Ovary (tissue), 9 donors: ENCODE measurements around the gene LINGO4. TPM values are rescaled to one million over a fixed set of nuclear protein-coding genes. Genes with fewer than 3 reads are reported as not detected.

Source experiments
- DNase-seq, 5 donors: peaks; one replicate each; pipeline ENCODE4 v3.0.0-alpha.2; 2019 to 2020
- H3K27ac ChIP-seq, 2 donors: fragments of 200-600 bp; one replicate each; pipeline versions ENCODE4 v1.5.1 to v1.8.0; 2019 to 2022
- H3K27me3 ChIP-seq: fragments of 200-600 bp; one replicate; pipeline ENCODE4 v1.8.0; 2022
- H3K36me3 ChIP-seq: fragments of 200-600 bp; sonication (generic); one replicate; pipeline ENCODE4 v1.5.1; 2019
- H3K4me1 ChIP-seq: one replicate; pipeline ENCODE4 v1.8.1; 2013; ENCODE audit warnings: mild to moderate bottlenecking, moderate library complexity; ENCODE audit not compliant: insufficient read depth
- H3K4me3 ChIP-seq: fragments of 200-600 bp; sonication (generic); one replicate; pipeline ENCODE4 v1.5.1; 2017
- H3K9me3 ChIP-seq, 2 donors: fragments of 200-600 bp in 1 of 2; sonication (generic) in 1 of 2; one replicate each; pipeline versions ENCODE4 v1.5.1 to v1.8.1; 2013 to 2019; ENCODE audit warnings: mild to moderate bottlenecking in 1 of 2, moderate library complexity in 1 of 2
- EP300 ChIP-seq: sonication (generic); formaldehyde crosslinking; IDR thresholded peaks from one replicate; pipeline ENCODE4 v1.6.1; 2017; ENCODE audit warnings: antibody characterized with exemption
- POLR2A ChIP-seq: fragments of 450-650 bp; IDR thresholded peaks from one replicate; pipeline ENCODE4 v1.6.1; 2017; ENCODE audit warnings: antibody characterized with exemption, mild to moderate bottlenecking, moderate library complexity
- WGBS, 3 donors: extraction: QIAGEN DNeasy Blood & Tissue Kit in 1 of 3; methylation state at CpG; one replicate each; pipeline versions ENCODE4 v1.1.5 to v1.1.7; 2013 to 2017; 5-methylcytosine and 5-hydroxymethylcytosine counted together
- intact Hi-C, 4 donors: fragments of 100-400 bp; cut with DNase I; formaldehyde crosslinking; loops; one replicate each; pipeline versions ENCODE4 v1.11.0 to v1.15.1; 2022 to 2023
- polyA plus RNA-seq, 2 donors: library from polyadenylated mRNA; stranded (reverse); fragments of 200-250 nt in 1 of 2; fragments of 350-450 nt in 1 of 2; fragmentation: Illumina TruSeq in 1 of 2; extraction: RNeasy Lipid Tissue Mini Kit (QIAGEN cat#74804) in 1 of 2; gene quantifications; one replicate each; pipeline ENCODE4 v1.2.3, GENCODE V29; 2013 to 2014
- total RNA-seq, 7 donors: library from RNA; depleted of rRNA in 2 of 7; stranded (reverse); fragments of >200 nt in 2 of 7; fragmentation: NEBNext Ultra II Directional in 3 of 7; extraction: Animal tissue kit (Norgen Biotek cat#: 25700) in 3 of 7; gene quantifications; one replicate each; pipeline versions ENCODE4 v1.1.0 to v1.2.4, GENCODE V29; 2016 to 2023
- TF ChIP-seq, protein P1 (sequence below), 3 donors: fragments of 450-650 bp in 2 of 3; fragments of 200-600 bp in 1 of 3; IDR thresholded peaks; one replicate each; pipeline versions ENCODE4 v1.5.1 to v1.8.0; 2016 to 2022; ENCODE audit warnings: antibody characterized with exemption in 3 of 3, mild to moderate bottlenecking in 1 of 3
- donor health status: DM: no; HTN: no; CAD: no; lungs with moderate emphysema.
- donor health status: DM: no; HTN: no; CAD: no.
- donor health status: Bipolar disorder and iron deficiency.
- donor health status: DM: yes; HTN: yes; CAD: no.
- donor health status: DM: no; HTN: no; CAD: no.
- donor health status: DM: yes; HTN: yes; CAD: no.

Gene LINGO4
- total and polyA plus RNA-seq, 9 donors = 0.08 to 0.34 (median 0.10) TPM; not detected in 6

DNA sequence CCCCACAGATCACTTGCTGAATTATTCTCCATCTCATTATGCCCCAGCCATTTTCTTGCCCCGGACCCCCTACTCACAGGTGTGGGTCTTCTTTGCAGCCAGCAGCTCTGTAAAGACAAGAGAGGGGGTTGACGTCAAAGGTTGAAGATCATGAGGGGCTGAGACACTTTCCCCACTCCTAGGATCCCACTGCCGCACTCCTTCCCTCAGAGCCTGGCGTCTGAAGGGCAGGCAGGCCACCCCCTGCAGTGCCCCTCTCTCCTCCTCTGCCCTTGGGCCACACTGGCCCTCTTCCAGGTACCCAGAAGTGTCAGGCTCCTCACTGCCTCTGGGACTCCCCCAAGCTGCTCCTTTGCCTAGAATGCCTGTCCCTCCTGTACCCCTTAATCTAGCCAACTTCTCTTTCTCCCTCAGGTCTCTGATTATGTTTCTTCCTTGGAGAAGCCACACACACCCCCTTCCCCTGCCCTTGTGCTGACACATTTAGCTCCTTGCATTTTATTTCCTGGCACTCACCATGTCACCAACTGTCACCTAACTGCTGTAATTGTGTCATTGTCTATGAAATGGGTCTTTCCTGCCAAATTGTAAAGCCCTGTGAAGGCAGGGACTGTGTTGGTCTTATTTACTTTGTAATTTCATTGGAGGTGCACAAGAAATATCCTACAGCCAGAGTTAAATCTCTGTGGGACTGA, 24.3 kb upstream of the LINGO4 start:
- Histone ChIP-seq H3K27me3 (no peaks in the 10 kb centered on the region), H3K4me3 (no peak overlapping the region), H3K27ac (no peak overlapping the region), H3K4me1 (peaks cover 8% of the 10 kb centered on the region), H3K9me3 (no peaks in the 10 kb centered on the region), H3K36me3 (no peaks in the 10 kb centered on the region)
- no peak for TF ChIP-seq POLR2A
- TF ChIP-seq EP300 = no peak
- TF ChIP-seq, protein P1, sequence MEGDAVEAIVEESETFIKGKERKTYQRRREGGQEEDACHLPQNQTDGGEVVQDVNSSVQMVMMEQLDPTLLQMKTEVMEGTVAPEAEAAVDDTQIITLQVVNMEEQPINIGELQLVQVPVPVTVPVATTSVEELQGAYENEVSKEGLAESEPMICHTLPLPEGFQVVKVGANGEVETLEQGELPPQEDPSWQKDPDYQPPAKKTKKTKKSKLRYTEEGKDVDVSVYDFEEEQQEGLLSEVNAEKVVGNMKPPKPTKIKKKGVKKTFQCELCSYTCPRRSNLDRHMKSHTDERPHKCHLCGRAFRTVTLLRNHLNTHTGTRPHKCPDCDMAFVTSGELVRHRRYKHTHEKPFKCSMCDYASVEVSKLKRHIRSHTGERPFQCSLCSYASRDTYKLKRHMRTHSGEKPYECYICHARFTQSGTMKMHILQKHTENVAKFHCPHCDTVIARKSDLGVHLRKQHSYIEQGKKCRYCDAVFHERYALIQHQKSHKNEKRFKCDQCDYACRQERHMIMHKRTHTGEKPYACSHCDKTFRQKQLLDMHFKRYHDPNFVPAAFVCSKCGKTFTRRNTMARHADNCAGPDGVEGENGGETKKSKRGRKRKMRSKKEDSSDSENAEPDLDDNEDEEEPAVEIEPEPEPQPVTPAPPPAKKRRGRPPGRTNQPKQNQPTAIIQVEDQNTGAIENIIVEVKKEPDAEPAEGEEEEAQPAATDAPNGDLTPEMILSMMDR (IDR thresholded peaks at IDR 0.05) = no peak
- WGBS, 3 donors = 43 to 47% (median 46%) methylated on average over 4 of the region's 4 CpGs
- no peak for DNase-seq
- intact Hi-C loops = no loop called here

DNA sequence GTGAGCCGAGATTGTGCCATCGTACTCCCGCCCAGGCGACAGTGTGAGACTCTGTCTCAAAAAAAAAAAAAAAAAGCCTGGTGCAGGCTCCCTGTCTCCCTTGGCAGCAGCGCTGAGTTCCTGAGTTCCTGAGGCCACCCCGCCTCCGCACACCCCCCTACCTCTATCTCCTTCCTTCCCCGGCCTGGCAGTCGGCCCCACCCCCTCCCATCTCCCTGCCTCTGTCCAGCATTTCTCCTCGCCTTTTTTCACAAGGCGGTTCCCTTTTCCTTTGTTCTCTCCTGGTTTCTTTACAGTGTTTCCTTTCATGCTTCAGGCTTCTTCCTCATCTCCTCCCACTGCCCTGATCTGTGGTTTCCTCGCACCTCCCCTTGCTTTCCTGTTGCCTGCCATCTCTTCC, 23.7 kb upstream of the LINGO4 start:
- intact Hi-C loops = no loop called here

DNA sequence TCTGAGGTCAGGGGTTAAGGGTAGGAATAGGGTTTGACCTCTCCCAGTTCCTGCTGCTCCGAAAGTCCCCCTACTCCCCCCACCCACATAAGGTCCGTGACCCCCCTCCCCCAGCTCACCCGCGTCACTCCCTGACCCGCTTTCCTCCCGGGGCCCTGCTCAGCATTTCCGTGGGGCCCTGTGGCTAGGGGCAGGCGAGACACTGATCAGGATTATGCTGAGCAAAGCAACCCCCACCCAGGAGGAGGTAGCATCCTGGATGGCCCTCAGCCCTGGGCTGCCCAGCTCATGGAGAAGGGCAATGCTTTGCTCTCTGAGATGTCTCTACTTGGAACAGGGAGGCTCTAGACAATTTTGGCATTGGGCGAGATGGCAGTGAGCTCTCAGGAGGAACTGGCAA, 22.6 kb upstream of the LINGO4 start:
- Histone ChIP-seq H3K27me3 (no peaks in the 10 kb centered on the region), H3K36me3 (no peaks in the 10 kb centered on the region), H3K27ac (no peak overlapping the region), H3K4me1 (peaks cover 8% of the 10 kb centered on the region), H3K4me3 (no peak overlapping the region), H3K9me3 (no peaks in the 10 kb centered on the region)
- TF ChIP-seq POLR2A (no peak), EP300 (no peak)
- TF ChIP-seq, protein P1 (IDR thresholded peaks at IDR 0.05) = no peak
- 76 to 79% (median 78%) methylated on average over 9 of the region's 9 CpGs for WGBS, 3 donors
- DNase-seq = no peak
- intact Hi-C loops = no loop called here

More for the DNA sequence above, 23.7 kb upstream of the LINGO4 start:
- H3K4me3 ChIP-seq = no peak overlapping the region
- no peaks in the 10 kb centered on the region for H3K27me3 ChIP-seq
- peak in 4 of 5 donors; percentile 53 to 84 (median 64) for DNase-seq
- no peaks in the 10 kb centered on the region for H3K36me3 ChIP-seq
- H3K9me3 ChIP-seq = no peaks in the 10 kb centered on the region
- H3K4me1 ChIP-seq = peaks cover 8% of the 10 kb centered on the region
- H3K27ac ChIP-seq = no peak overlapping the region
- TF ChIP-seq EP300 = no peak
- TF ChIP-seq POLR2A = no peak
- TF ChIP-seq, protein P1 (IDR thresholded peaks at IDR 0.05) = no peak
- WGBS, 3 donors = 3 to 8% (median 4%) methylated on average over 12 of the region's 12 CpGs

DNA sequence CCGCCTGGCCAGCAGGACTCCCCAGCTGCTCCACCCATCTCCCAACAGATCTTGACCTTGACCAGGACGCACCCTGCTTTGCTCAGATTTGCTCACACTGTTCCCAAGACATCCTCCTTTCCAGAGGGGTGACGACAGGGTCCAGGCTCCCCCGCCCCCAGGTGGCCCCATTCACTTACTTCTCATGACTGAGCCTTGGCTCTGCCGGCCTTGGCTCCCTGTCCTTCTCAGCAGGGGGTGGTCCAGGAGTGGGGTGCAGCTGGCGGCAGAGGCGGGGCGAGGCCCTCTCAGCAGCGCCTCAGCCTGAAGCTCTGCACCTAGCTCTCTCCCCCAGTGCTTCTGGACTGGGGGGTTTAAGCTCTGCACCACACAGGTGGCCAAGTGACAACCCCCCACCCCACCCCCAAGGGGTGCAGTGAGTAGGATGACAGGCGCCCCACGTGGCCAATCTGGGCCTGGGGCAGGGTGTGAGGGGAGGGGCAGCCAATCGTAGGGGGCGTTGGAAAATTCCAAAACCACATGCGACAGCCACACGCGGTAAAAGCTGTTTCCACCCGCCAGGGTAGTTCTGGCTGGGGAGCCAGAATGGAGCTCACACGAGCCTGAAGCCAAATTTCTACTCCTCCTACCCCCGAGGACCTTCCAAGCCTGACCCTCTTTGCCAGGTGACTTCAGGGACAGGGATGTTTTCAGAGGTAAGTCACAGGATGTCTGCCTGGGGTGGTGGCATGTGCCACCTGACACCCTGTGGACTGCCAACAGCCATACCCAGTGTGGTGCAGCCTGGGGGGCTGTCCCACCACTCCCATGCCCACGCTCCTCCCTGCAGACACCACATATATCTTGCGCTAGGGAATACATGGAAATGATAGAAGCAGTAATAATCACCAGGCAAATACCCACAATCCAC, 20.8 kb upstream of the LINGO4 start:
- no peak overlapping the region for H3K4me3 ChIP-seq
- H3K27ac ChIP-seq = no peak overlapping the region
- TF ChIP-seq, protein P1 (IDR thresholded peaks at IDR 0.05) = no peak
- TF ChIP-seq POLR2A (no peak), EP300 (no peak)
- no peaks in the 10 kb centered on the region for H3K36me3 ChIP-seq
- H3K4me1 ChIP-seq = peaks cover 8% of the 10 kb centered on the region
- intact Hi-C loops = no loop called here
- H3K9me3 ChIP-seq = no peaks in the 10 kb centered on the region
- WGBS, 3 donors = 20 to 41% (median 23%) methylated on average over 20 to 21 of the region's 21 CpGs
- peak in 3 of 5 donors; percentile 59 to 90 (median 62) for DNase-seq
- no peaks in the 10 kb centered on the region for H3K27me3 ChIP-seq
